Activated CD4-positive, alpha-beta T cell treated with anti-CD3 and anti-CD28 coated beads for 36 hours (primary cell): ENCODE data around the gene PDE4B. TPM values are rescaled to one million over a fixed set of nuclear protein-coding genes. Genes with fewer than 3 reads are reported as not detected.
A peak's percentile ranks its signal among the peaks of the same experiment; 100 is the strongest.

Experiments
- ATAC-seq: fragments of 200-7000 bp; cut with Tn5 transposase; one replicate; pipeline ENCODE4 v1.10.0; 2021; ENCODE audit warnings: mild to moderate bottlenecking, moderate library complexity
- CTCF ChIA-PET: fragments of 350-600 bp; sonication (Branson Sonifier 250); formaldehyde crosslinking; loops from one replicate; lab custom pipeline; 2021; ENCODE audit warnings: antibody characterized with exemption; lab: Charles Lee
- POLR2A ChIA-PET: fragments of 350-600 bp; sonication (Branson Sonifier 250); formaldehyde crosslinking; loops from one replicate; lab custom pipeline; 2021; ENCODE audit warnings: antibody characterized with exemption, inconsistent platforms; lab: Charles Lee
- DNase-seq: peaks from one replicate; pipeline ENCODE4 v3.0.0-alpha.2; 2020
- H3K27ac Mint-ChIP-seq: one replicate; pipeline ENCODE4 v1.8.0; 2021; ENCODE audit warnings: mixed read lengths
- H3K27me3 Mint-ChIP-seq: one replicate; pipeline ENCODE4 v1.8.0; 2021; ENCODE audit warnings: mixed read lengths
- H3K36me3 Mint-ChIP-seq: one replicate; pipeline ENCODE4 v1.8.0; 2021; ENCODE audit warnings: low read depth, mixed read lengths
- H3K4me1 Mint-ChIP-seq: one replicate; pipeline ENCODE4 v1.8.0; 2021; ENCODE audit warnings: mixed read lengths
- H3K4me3 Mint-ChIP-seq: one replicate; pipeline ENCODE4 v1.8.0; 2021; ENCODE audit warnings: mild to moderate bottlenecking, moderate library complexity, mixed read lengths
- H3K9me3 Mint-ChIP-seq: one replicate; pipeline ENCODE4 v1.8.0; 2021; ENCODE audit warnings: low read depth, mixed read lengths
- intact Hi-C, 2 experiments: fragments of 100-400 bp; cut with DNase I in 1 of 2; cut with micrococcal nuclease in 1 of 2; formaldehyde crosslinking; loops; one replicate each; pipeline versions ENCODE4 v1.14.2 to v1.15.1; 2022 to 2024; cut with DNase I, micrococcal nuclease
- total RNA-seq, 2 experiments: library from RNA; stranded (reverse); gene quantifications; one replicate each; pipeline ENCODE4 v1.2.3, GENCODE V29; 2021

Gene PDE4B
- total RNA-seq, 2 experiments from 2014 or later = 24.2 to 24.7 TPM

DNA sequence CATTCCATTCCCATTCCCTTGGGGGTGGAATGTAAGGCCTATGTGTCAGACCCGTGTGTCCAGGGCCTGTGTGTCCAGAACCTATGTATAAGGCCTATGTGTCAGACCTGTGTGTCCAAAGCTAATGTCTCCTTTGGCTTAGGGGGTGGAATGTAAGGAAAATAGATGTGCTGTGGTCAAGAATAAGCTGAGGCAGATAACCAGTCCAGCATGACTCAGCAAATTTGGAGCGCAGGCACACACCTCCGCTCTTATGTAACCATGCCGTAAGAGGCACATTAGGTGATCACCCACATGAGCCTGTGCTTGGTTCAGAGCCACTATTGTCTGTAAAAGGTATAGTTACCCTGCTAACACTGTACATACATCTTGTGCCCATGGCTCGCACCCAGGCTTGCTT, 590.5 kb downstream of the PDE4B start:
- ChIA-PET POLR2A (interaction anchor here (0.9 kb wide), 1 partner anchor 47 kb away, joined by 3 read pairs; no protein-coding TSS in a partner anchor), CTCF (interaction anchor here (3.3 kb wide), 1 partner anchor 54 kb away, joined by 13 read pairs; no protein-coding TSS in a partner anchor)
- intact Hi-C loops = no loop called here
- Mint-ChIP-seq H3K9me3 (peaks cover 8% of the 10 kb centered on the region), H3K27me3 (no peaks in the 10 kb centered on the region), H3K4me1 (peaks cover 36% of the 10 kb centered on the region), H3K27ac (no peak overlapping the region), H3K36me3 (no peaks in the 10 kb centered on the region), H3K4me3 (no peak overlapping the region)
- ATAC-seq (no peak), DNase-seq (no peak)

DNA sequence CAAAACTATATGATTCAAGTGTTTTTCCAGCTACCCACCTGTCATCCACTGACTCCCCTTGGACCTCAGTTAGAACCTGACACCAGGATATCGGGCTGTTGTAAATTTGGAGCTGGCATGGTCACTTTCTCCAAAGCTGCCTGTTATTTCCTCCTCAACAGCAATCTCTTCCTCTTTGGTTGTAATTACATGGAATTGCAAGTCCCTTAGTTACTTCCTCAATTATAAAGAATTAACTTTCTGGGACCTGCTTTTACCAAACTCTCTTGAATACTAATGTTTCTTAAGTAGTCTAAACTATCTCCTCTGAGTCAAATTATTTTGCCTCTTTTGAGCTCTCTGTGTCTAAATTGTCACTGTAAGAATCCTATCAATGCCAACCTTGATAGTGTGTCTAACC, 590.9 kb downstream of the PDE4B start:
- DNase-seq (no peak), ATAC-seq (no peak)
- intact Hi-C loops = no loop called here
- CTCF ChIA-PET = interaction anchor here (1.1 to 1.4 kb wide), 2 partner anchors 52 to 131 kb away, joined by 3 to 4 read pairs; no protein-coding TSS in a partner anchor
- Mint-ChIP-seq H3K27me3 (no peaks in the 10 kb centered on the region), H3K4me1 (peaks cover 36% of the 10 kb centered on the region), H3K27ac (no peak overlapping the region), H3K9me3 (peaks cover 8% of the 10 kb centered on the region), H3K4me3 (no peak overlapping the region), H3K36me3 (no peaks in the 10 kb centered on the region)
- POLR2A ChIA-PET = interaction anchor here (0.9 kb wide), 1 partner anchor 47 kb away, joined by 3 read pairs; no protein-coding TSS in a partner anchor

DNA sequence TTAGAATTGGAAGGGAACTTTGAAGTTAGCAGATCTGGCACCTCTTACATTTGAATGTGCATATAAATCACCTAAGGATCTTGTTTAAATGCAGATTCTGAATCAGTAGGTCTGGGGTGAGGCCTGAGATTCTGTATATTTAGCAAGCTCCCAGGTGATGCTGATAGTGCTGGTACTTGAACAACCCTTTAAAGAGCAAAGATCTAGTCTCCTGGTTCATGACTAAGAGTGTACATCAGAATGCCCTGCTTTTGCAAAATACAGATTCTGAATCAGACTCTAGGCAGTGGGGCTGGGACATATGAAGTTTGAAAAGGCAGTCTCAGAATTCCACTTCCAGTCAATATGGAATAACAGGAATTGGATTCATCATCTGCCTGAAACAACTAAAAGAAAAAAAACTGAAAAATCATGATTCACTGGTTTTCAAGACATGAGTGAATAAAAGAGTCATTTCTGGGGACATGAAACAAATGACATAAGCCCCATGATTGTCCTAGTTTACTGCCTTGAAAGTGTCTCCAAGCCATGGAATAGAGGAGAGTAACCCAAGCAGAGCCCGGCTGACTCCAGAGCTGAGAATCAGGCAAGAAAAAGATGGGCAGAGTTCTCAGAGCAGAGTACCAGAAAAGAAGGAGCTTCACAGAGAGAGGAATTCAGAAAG, 591.7 kb downstream of the PDE4B start:
- intact Hi-C loops = no loop called here
- POLR2A ChIA-PET = no interaction called here
- Mint-ChIP-seq H3K27ac (no peak overlapping the region), H3K4me1 (peaks cover 32% of the 10 kb centered on the region), H3K27me3 (no peaks in the 10 kb centered on the region), H3K9me3 (peaks cover 8% of the 10 kb centered on the region), H3K4me3 (no peak overlapping the region), H3K36me3 (no peaks in the 10 kb centered on the region)
- CTCF ChIA-PET = interaction anchor here (0.6 to 1.4 kb wide), 3 partner anchors 24 to 132 kb away, joined by 3 to 4 read pairs (median 3); no protein-coding TSS in a partner anchor
- DNase-seq (no peak), ATAC-seq (peak; percentile 56)

DNA sequence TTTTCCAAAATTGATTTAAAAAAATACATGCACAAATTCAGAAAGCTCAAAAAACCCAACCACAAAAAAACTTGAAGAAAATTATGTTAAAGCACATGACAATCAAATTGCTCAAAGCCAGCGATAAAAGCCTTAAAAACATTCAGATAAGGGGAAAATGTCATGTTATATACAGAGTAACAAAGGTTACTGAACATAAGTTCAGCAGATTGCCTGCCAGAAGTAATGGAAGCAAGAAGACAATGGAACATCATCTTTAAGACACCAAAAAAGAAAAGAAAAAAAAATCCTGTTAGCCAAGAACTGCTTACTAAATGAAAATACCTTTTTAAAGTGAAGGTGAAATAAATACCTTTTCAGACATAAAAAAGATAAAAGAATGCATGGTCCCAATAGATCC, 594.0 kb downstream of the PDE4B start:
- no peaks in the 10 kb centered on the region for H3K36me3 Mint-ChIP-seq
- H3K27ac Mint-ChIP-seq = no peak overlapping the region
- POLR2A ChIA-PET = no interaction called here
- H3K4me3 Mint-ChIP-seq = no peak overlapping the region
- intact Hi-C loops = no loop called here
- peaks cover 11% of the 10 kb centered on the region for H3K4me1 Mint-ChIP-seq
- no peaks in the 10 kb centered on the region for H3K27me3 Mint-ChIP-seq
- CTCF ChIA-PET = interaction anchor here (1.0 to 1.6 kb wide), 3 partner anchors 9 to 50 kb away, joined by 3 to 4 read pairs (median 4); no protein-coding TSS in a partner anchor
- DNase-seq = no peak
- peaks cover 14% of the 10 kb centered on the region for H3K9me3 Mint-ChIP-seq
- ATAC-seq = no peak

DNA sequence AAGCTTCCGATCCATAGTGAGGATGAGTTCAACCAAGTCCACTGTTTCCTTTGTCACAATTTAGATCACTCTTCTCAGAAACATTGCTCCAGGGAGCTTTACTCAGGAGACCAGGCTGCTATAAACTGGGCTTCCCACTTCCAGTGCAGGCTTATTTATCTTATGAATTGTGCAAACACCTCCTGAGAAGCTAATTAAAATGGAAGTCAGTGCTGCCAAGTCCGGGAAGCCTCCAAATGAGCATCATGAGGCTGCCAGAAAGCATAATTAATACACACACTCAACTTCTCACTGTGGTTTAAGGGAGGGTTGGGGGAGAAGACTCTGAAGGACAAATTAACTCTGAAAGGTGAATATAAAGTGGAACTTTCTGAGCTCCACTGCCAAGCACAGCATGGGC, 596.2 kb downstream of the PDE4B start:
- DNase-seq (no peak), ATAC-seq (no peak)
- intact Hi-C loops = no loop called here
- H3K4me3 Mint-ChIP-seq = no peak overlapping the region
- no peaks in the 10 kb centered on the region for H3K36me3 Mint-ChIP-seq
- no peaks in the 10 kb centered on the region for H3K27me3 Mint-ChIP-seq
- H3K9me3 Mint-ChIP-seq = peaks cover 14% of the 10 kb centered on the region
- POLR2A ChIA-PET = no interaction called here
- no peak overlapping the region for H3K27ac Mint-ChIP-seq
- peaks cover 8% of the 10 kb centered on the region for H3K4me1 Mint-ChIP-seq
- CTCF ChIA-PET = interaction anchor here (0.6 to 1.5 kb wide), 2 partner anchors 13 to 28 kb away, joined by 3 read pairs; no protein-coding TSS in a partner anchor

DNA sequence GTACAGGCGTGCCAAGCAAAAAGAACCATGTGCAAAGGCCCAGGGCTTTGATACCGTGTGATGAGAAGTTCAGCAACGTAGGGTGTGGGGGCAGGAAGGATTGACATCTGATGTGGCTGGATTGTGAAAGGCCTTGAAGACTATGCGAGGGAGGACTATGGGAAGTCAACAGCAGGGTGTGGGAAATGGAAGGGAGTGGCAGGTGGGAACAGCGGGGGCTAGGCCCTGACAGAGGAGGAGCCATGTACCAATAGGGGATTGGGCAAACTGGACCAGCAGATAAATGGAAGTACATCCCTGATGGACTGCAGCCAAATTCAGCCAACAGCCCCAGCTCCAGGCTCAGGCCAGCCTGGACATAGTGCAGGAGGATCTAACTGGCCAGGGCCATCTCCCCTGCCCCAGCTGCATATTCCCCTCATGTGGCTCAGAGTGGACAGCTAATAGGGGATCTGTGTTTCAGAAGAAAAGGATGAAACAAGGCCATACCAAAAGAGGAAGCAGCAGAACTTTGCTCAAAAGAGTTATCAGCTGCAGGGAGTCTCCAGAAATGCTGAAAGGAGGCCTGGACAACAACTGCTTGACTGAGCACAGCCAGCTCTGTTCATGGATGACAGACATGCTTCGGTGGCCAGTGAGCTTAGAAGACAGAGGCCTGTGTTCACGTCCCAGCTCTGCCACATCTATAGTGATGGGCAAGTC, 601.0 kb downstream of the PDE4B start:
- POLR2A ChIA-PET = no interaction called here
- peaks cover 2% of the 10 kb centered on the region for H3K27me3 Mint-ChIP-seq
- ATAC-seq (no peak), DNase-seq (no peak)
- peaks cover 15% of the 10 kb centered on the region for H3K4me1 Mint-ChIP-seq
- H3K4me3 Mint-ChIP-seq = no peak overlapping the region
- intact Hi-C loops = no loop called here
- H3K9me3 Mint-ChIP-seq = peaks cover 6% of the 10 kb centered on the region
- H3K36me3 Mint-ChIP-seq = no peaks in the 10 kb centered on the region
- CTCF ChIA-PET = interaction anchor here (1.0 kb wide), 1 partner anchor 12 kb away, joined by 3 read pairs; no protein-coding TSS in a partner anchor
- H3K27ac Mint-ChIP-seq = no peak overlapping the region

DNA sequence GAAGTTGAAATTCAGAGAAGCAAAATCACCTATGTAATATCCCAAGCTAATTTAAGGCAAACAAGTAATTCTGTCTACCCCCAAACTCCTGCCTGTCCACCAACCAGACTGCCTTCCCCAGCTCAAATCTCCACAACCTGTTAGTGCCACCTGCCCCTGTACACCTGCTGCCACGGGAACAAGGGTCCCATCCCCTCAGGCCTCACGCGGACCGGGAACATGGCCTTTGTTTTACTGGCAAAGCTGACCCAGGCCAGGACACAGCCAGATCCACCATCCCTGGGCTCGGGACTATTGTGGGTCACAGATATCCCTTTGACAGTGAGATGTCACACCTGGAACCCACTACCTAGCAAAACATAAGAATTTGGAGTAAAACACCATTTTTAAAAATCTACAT, 601.9 kb downstream of the PDE4B start:
- Mint-ChIP-seq H3K4me1 (peaks cover 22% of the 10 kb centered on the region), H3K36me3 (no peaks in the 10 kb centered on the region), H3K4me3 (no peak overlapping the region), H3K27ac (no peak overlapping the region), H3K27me3 (peaks cover 2% of the 10 kb centered on the region), H3K9me3 (peaks cover 4% of the 10 kb centered on the region)
- intact Hi-C loops = no loop called here
- ChIA-PET CTCF (interaction anchor here (1.0 kb wide), 1 partner anchor 13 kb away, joined by 3 read pairs; no protein-coding TSS in a partner anchor), POLR2A (no interaction called here)
- DNase-seq (no peak), ATAC-seq (no peak)

DNA sequence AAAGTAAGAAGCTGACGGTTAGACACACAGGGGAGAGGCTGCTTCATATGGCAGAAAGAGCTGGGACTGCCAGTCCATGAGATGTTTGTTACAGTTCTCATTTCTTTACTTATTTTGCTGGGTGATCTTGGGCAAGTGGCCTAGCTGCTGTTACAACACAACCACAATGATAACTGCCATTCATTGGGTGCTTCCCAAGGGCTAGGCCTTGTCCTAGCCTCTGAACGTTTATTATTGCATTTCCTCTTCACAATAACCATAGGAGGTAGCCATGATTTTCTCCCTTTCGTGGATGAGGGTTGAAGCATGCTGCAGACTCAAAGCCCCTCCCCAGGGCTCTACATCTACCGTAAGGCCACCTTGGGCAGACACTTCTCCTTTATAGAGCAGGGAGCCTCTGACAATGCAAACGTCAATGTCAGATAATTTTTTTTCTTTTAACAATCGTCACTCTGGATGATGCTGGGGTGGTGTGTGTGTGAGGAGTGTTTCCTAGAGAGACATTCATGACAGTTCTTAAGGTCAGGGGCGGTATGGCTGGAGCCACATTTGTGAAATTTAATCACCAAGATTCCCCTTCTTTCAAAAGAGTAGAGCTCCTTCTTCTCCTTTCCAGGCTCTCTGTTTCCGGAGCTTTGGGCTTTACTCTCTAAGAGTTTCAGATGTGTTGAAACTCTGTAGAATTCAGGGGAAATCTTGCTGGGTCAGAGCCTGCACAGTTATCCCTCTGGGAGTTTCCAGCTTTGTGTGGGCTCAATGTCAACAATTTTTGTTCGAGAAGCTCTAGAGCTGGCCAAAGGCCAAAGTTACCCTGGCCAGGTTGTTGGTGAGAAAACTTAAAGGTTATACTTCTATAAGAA, 602.7 kb downstream of the PDE4B start:
- POLR2A ChIA-PET = interaction anchor here (0.6 to 0.7 kb wide), 2 partner anchors 10 to 26 kb away, joined by 4 to 7 read pairs; no protein-coding TSS in a partner anchor

DNA sequence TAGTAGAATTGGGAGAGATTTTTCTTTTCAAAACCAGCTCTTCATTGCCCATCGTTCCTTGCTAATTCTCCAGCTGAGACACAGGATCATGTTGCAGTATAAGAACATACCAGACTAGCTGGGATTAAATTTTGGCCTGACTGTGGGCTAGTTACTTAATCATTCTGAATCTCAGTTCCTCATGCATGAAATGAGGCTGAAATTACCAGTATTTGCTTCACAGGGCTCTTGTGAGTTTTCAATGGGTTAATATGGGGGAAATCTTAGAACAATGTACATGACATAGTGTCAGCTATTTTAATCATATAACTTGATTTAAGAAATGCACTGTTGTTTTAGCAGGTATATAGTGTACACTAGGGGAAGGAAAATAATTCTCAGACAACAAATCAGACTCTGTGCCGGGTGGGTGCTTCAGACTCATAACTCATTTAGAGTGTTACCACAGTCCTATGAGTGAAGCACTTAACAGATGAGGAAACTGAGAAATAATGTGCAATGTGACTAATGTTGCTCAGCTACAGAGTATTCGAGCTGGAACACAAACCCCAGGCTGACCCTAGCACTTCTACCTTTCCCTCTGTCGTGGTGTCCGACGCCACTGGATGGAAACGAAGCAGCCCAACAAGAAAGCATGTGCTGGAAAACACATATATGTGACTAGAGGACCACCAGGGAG, 603.7 kb downstream of the PDE4B start:
- H3K27me3 Mint-ChIP-seq = peaks cover 2% of the 10 kb centered on the region
- intact Hi-C loops = loop anchor here in 1 of 2 experiments (1.0 kb wide), 1 partner anchor 21 kb away; no protein-coding TSS in a partner anchor
- H3K9me3 Mint-ChIP-seq = no peaks in the 10 kb centered on the region
- H3K4me1 Mint-ChIP-seq = peaks cover 39% of the 10 kb centered on the region
- no peaks in the 10 kb centered on the region for H3K36me3 Mint-ChIP-seq
- DNase-seq (peak; percentile 39), ATAC-seq (peak; percentile 56)
- no peak overlapping the region for H3K27ac Mint-ChIP-seq
- ChIA-PET POLR2A (no interaction called here), CTCF (interaction anchor here (0.6 to 2.1 kb wide), 4 partner anchors 10 to 62 kb away, joined by 3 to 8 read pairs (median 4); no protein-coding TSS in a partner anchor)
- H3K4me3 Mint-ChIP-seq = no peak overlapping the region

More for the DNA sequence above, 602.7 kb downstream of the PDE4B start:
- no peaks in the 10 kb centered on the region for H3K36me3 Mint-ChIP-seq
- ATAC-seq (no peak), DNase-seq (no peak)
- H3K4me3 Mint-ChIP-seq = no peak overlapping the region
- H3K9me3 Mint-ChIP-seq = peaks cover 1% of the 10 kb centered on the region
- peaks cover 2% of the 10 kb centered on the region for H3K27me3 Mint-ChIP-seq
- no peak overlapping the region for H3K27ac Mint-ChIP-seq
- CTCF ChIA-PET = interaction anchor here (0.9 to 2.1 kb wide), 3 partner anchors 9 to 53 kb away, joined by 3 to 8 read pairs (median 4); no protein-coding TSS in a partner anchor
- intact Hi-C loops = loop anchor here in 1 of 2 experiments (1.0 kb wide), 1 partner anchor 20 kb away; no protein-coding TSS in a partner anchor
- peaks cover 30% of the 10 kb centered on the region for H3K4me1 Mint-ChIP-seq

DNA sequence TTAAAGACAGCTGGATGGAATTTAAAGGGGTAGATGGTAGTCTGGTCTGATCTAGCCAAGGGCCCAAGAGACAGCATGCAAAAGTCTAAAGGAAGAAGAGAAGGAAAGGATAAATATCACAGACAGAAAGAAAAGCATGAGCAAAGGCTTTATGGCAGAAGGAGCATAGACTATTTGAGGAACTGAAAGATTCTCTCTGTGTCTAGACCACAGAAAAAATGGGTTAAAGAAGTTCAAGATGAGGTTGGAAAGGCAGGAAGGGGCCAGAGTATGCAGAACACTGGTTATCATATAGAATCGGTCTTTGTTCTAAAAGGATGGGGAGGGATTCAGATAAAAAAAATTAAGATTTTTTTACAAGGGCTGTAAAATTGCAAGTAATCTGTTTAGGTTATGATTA, 604.5 kb downstream of the PDE4B start:
- POLR2A ChIA-PET = no interaction called here
- CTCF ChIA-PET = interaction anchor here (2.1 kb wide), 1 partner anchor 39 kb away, joined by 8 read pairs; no protein-coding TSS in a partner anchor
- no peak overlapping the region for H3K4me3 Mint-ChIP-seq
- no peaks in the 10 kb centered on the region for H3K9me3 Mint-ChIP-seq
- peaks cover 2% of the 10 kb centered on the region for H3K27me3 Mint-ChIP-seq
- no peak for DNase-seq
- no peak for ATAC-seq
- intact Hi-C loops = no loop called here
- no peak overlapping the region for H3K27ac Mint-ChIP-seq
- H3K4me1 Mint-ChIP-seq = peaks cover 45% of the 10 kb centered on the region
- H3K36me3 Mint-ChIP-seq = no peaks in the 10 kb centered on the region
